Omental fat pad (tissue), 4 donors: ENCODE results near the gene ARHGAP1. TPM values are rescaled to one million over a fixed set of nuclear protein-coding genes. Genes with fewer than 3 reads are reported as not detected.

Experiments
- ATAC-seq: fragments of 150-250 bp; one replicate; pipeline ENCODE4 v1.9.1; 2016; ENCODE audit warnings: mild to moderate bottlenecking, moderate library complexity; ENCODE audit not compliant: low FRiP score
- DNase-seq: peaks from one replicate; pipeline ENCODE4 v3.0.0-alpha.2; 2019; ENCODE audit warnings: low spot score
- total RNA-seq, 4 donors: library from RNA; depleted of rRNA; stranded (reverse); fragments of >200 nt; gene quantifications; one replicate each; pipeline ENCODE4 v1.1.0, GENCODE V29; 2016
- TF ChIP-seq, protein P1 (sequence below), 3 donors: fragments of 450-650 bp; IDR thresholded peaks; one replicate each; pipeline ENCODE4 v1.5.1; 2016 to 2017; ENCODE audit warnings: antibody characterized with exemption in 3 of 3, mild to moderate bottlenecking in 3 of 3, moderate library complexity in 2 of 3

ARHGAP1 gene
- total RNA-seq, 4 donors from 2014 or later = 34.6 to 69.2 (median 42.6) TPM

DNA sequence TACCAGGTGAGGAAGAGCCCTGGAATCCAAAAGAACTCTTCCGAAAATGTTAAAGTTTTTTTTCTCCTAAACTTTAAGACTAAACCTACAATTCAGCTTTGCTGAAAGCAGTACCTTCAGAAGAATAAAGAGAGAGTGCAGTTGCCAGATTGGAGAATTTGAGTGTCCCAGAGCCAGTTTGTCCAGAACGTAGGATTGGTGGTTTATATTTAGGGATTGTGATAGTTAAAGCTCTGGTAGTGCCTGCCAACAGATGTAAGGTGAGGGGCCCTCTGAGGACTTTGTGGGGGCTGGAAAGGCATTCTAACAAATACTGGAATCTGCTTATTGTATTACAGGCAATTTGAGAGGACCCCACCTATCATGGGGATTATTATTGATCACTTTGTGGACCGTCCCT, 43.2 kb downstream of the ARHGAP1 start:
- TF ChIP-seq, protein P1, sequence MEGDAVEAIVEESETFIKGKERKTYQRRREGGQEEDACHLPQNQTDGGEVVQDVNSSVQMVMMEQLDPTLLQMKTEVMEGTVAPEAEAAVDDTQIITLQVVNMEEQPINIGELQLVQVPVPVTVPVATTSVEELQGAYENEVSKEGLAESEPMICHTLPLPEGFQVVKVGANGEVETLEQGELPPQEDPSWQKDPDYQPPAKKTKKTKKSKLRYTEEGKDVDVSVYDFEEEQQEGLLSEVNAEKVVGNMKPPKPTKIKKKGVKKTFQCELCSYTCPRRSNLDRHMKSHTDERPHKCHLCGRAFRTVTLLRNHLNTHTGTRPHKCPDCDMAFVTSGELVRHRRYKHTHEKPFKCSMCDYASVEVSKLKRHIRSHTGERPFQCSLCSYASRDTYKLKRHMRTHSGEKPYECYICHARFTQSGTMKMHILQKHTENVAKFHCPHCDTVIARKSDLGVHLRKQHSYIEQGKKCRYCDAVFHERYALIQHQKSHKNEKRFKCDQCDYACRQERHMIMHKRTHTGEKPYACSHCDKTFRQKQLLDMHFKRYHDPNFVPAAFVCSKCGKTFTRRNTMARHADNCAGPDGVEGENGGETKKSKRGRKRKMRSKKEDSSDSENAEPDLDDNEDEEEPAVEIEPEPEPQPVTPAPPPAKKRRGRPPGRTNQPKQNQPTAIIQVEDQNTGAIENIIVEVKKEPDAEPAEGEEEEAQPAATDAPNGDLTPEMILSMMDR (IDR thresholded peaks at IDR 0.05) = no peak
- DNase-seq (no peak), ATAC-seq (no peak)

DNA sequence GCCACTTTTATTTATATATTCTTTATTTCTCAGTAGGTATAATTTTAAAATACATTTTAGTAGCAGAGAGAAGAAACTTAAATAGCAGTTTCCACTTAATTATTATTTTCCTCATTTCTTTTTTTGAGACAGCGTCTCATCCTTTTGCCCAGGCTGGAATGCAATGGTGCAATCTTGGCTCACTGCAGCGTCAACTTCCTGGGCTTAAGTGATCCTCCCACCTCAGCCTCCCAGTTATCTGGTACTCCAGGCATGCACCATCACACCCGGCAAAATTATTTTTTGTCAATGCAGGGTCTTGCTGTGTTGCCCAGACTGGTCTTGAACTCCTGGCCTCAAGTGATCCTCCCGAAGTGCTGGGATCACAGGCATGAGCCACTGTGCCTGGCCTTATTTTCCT, 44.8 kb downstream of the ARHGAP1 start:
- DNase-seq (no peak), ATAC-seq (no peak)
- TF ChIP-seq, protein P1 (IDR thresholded peaks at IDR 0.05) = no peak

DNA sequence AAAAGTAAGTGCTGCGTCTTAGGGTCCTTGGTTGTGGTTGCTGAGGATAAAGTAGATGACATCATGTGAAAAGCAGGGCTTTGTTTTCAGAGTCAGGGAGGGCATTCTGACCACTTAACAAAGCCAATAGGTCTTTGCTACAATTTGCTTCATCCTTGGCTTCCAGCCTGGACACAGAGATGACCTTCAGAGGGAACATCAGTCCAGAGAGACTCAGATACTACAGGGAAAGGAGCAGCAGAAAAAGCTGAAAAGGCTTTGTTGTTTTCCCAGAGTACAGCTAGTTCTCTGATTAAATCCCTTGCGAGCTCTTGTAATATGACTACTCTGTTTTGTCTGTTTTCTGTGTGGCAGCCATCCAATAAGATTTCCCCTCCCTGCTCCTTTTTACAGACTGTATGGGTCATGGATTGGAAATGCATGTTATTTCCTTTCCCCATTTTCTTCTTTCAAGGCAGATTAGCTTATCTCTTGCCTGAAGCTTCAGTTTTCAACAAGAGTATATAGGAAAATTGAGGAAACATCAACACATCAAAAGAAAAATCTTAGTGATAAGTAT, 51.2 kb downstream of the ARHGAP1 start:
- DNase-seq (no peak), ATAC-seq (peak; percentile 78)
- TF ChIP-seq, protein P1 (IDR thresholded peaks at IDR 0.05) = no peak

DNA sequence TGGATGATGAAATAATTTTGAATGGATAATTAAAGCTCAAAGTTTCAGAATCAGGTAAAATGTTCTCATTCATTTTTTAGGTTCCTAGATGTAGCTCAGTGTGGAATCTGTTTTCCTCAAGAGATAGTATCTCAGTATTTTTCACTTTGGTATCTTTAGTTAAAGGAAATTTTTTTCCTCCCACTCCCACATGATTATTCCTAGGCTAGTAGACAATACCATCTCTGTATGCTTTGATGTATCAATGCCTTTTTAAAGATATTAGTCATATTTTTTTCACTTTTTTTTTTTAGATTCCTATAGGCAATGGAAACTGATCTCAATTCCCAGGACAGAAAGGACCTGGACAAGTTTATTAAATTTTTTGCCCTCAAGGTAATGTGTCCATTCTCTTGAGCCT, 56.4 kb downstream of the ARHGAP1 start:
- TF ChIP-seq, protein P1 (IDR thresholded peaks at IDR 0.05) = no peak
- DNase-seq (no peak), ATAC-seq (no peak)

DNA sequence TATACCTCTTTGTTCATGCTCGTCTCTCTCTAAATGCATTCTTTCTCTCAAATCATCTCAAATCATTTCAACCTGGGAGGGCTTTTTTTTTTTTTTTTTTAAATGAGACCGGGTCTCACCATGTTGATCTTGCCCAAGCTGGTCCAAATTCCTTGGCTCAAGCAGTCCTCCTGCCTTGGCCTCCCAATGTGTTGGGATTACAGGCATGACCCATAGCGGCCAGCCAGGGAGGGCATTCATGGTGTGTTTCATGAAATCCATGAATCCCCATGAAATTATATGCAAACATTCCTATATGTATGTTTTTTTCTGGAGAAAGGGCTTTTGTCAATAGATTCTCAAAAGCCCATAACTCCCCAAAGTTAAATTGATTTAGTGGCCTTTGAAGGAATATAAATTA, 56.9 kb downstream of the ARHGAP1 start:
- DNase-seq = no peak
- TF ChIP-seq, protein P1 (IDR thresholded peaks at IDR 0.05) = no peak
- ATAC-seq = no peak

DNA sequence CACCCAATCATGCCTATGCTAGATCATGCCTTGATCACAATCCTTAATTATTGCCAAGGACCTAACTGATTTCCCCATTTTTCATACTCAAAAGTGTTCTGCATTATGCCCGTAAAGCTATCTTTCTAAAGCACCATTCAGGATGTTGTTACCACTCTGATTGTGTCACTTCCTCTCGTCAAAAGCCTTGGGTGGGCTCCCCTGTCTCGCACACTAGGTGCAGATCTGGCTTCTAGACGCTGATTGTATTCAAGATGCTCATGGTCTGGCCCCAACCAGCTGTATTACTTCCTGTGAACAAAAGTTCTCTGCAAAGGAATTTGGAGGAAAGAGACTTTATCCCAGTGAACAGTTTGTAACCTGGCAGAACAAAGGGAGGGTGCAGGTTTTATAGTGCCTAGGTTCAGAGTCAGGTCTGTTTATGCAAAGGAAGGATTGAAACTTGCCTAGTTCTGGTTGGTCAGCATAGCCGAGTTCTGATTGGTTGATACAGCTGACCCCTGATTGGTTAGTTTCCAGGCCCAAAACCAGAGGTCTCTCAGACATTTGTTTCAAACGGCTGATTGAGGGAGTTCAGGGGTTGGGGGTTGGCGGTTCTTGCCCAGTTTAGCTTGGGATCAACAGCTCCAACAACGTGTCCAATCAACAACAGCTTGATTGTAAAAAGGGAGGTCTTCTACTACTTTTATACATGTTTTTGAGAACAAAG, 57.6 kb downstream of the ARHGAP1 start:
- ATAC-seq = no peak
- no peak for DNase-seq
- TF ChIP-seq, protein P1 (IDR thresholded peaks at IDR 0.05) = no peak

DNA sequence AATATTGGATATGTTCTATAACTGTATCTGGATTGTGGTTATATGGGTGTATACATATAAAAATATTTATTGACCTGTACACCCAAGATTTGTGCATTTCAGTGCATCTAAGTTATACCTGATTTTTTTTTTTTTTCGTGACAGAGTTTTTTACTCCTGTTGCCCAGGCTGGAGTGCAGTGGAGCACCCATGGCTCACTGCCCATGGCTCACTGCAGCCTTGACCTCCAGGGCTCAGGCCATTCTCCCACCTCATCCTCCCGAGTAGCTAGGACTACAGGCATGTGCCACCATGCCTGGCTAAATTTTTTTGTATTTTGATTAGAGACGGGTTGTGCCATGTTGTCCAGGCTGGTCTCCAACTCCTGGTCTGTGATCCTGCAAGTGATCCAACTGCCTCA, 58.8 kb downstream of the ARHGAP1 start:
- TF ChIP-seq, protein P1 (IDR thresholded peaks at IDR 0.05) = no peak
- DNase-seq (no peak), ATAC-seq (no peak)
